Measurements from ENCODE around the gene ELFN2.

- TF ChIP-seq EZH2phosphoT487 (IDR thresholded peaks at IDR 0.05; ENCODE audit: borderline replicate concordance, low read depth, low read length) (no peak), CTCF (conservative IDR thresholded peaks at IDR 0.05; ENCODE audit: low read length) (no peak)
Measured at GRCh38 chr22:37400719-37401118, 26.6 kb downstream of the ELFN2 start.

Data from OCI-LY7 (cell line).